Mesendoderm (in vitro differentiated cells): ENCODE data around the gene SIX5.

Experiments used
- DNase-seq: peaks from one replicate; pipeline ENCODE4 v3.0.0; 2013
- H2AK5ac ChIP-seq: 2 replicates; pipeline ENCODE4 v1.6.1; 2013; ENCODE audit warnings: low read length, inconsistent platforms
- H2BK120ac ChIP-seq: 2 replicates; pipeline ENCODE4 v1.6.1; 2013; ENCODE audit warnings: low read depth, mild to moderate bottlenecking, low read length, moderate library complexity, mixed read lengths
- H2BK15ac ChIP-seq: replicated peaks from 2 replicates; pipeline ENCODE4 v1.6.1; 2013; ENCODE audit warnings: low read depth, mild to moderate bottlenecking, moderate library complexity
- H2BK5ac ChIP-seq: 2 replicates; pipeline ENCODE4 v1.6.1; 2013; ENCODE audit warnings: low read length, inconsistent platforms
- H3K18ac ChIP-seq: 2 replicates; pipeline ENCODE4 v1.6.1; 2013; ENCODE audit warnings: mild to moderate bottlenecking, low read length, mixed read lengths
- H3K23ac ChIP-seq: one replicate; pipeline ENCODE4 v1.6.1; 2013; ENCODE audit warnings: low read length
- H3K27ac ChIP-seq: 2 replicates; pipeline ENCODE4 v1.5.1; 2013; ENCODE audit warnings: low read depth, mild to moderate bottlenecking, inconsistent platforms, low read length, moderate library complexity
- H3K27me3 ChIP-seq: 2 replicates; pipeline ENCODE4 v1.6.1; 2013; ENCODE audit warnings: low read length, control low read depth, mild to moderate bottlenecking, inconsistent platforms; ENCODE audit not compliant: insufficient read depth, poor library complexity
- H3K36me3 ChIP-seq: 2 replicates; pipeline ENCODE4 v1.6.1; 2013; ENCODE audit warnings: low read length, inconsistent platforms; ENCODE audit not compliant: control insufficient read depth, insufficient read depth
- H3K4ac ChIP-seq: one replicate; pipeline ENCODE4 v1.6.1; 2013; ENCODE audit warnings: low read depth, mild to moderate bottlenecking, low read length, moderate library complexity
- H3K4me1 ChIP-seq: 2 replicates; pipeline ENCODE4 v1.6.1; 2013; ENCODE audit warnings: low read depth, low read length, inconsistent platforms; ENCODE audit not compliant: control insufficient read depth
- H3K4me2 ChIP-seq: 2 replicates; pipeline ENCODE4 v1.6.1; 2013; ENCODE audit warnings: low read length
- H3K4me3 ChIP-seq: 2 replicates; pipeline ENCODE4 v1.5.1; 2013; ENCODE audit warnings: mild to moderate bottlenecking, low read length
- H3K56ac ChIP-seq: one replicate; pipeline ENCODE4 v1.6.1; 2013; ENCODE audit warnings: low read length
- H3K79me1 ChIP-seq: 2 replicates; pipeline ENCODE4 v1.6.1; 2013; ENCODE audit warnings: low read length, inconsistent platforms
- H3K79me2 ChIP-seq: 2 replicates; pipeline ENCODE4 v1.6.1; 2013; ENCODE audit warnings: mild to moderate bottlenecking, low read length; ENCODE audit not compliant: control insufficient read depth, insufficient read depth
- H3K9ac ChIP-seq: 2 replicates; pipeline ENCODE4 v1.6.1; 2013; ENCODE audit warnings: low read length, inconsistent platforms
- H4K5ac ChIP-seq: one replicate; pipeline ENCODE4 v1.6.1; 2013; ENCODE audit warnings: low read length
- H4K8ac ChIP-seq: one replicate; pipeline ENCODE4 v1.6.1; 2013; ENCODE audit warnings: low read depth, mild to moderate bottlenecking, control low read depth, low read length, moderate library complexity
- WGBS: extraction: QIAGEN DNeasy Blood & Tissue Kit; methylation state at CpG from one replicate; pipeline ENCODE4 v1.1.7; 2013; ENCODE audit warnings: low lambda C conversion rate, missing lambda C conversion rate; ENCODE audit not compliant: insufficient coverage; ENCODE audit errors: extremely low coverage; 5-methylcytosine and 5-hydroxymethylcytosine counted together

The SIX5 gene

DNA sequence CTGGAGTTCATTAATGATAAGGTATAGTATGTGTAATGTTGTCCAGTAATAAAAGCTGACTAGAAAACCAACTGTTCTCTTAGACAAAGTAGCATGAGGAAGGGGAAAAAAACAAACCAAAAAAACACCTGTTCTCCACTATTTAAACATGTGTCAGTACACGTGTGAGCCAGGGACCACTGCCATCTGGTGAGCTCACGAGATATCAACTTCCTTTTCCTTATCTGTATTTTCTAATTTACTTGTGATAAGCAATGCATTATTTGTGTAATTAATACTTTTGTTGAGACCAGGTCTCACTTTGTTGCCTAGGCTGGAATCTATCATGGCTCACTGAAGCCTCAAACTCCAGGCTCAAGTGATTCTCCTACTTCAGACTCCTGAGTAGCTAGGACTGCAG lies 4.3 kb upstream of the SIX5 start:
- no peak overlapping the region for H3K9ac ChIP-seq
- no peak overlapping the region for H4K5ac ChIP-seq
- no peaks in the 10 kb centered on the region for H3K4me1 ChIP-seq
- no peak overlapping the region for H3K4me3 ChIP-seq
- H2BK15ac ChIP-seq, result no peak overlapping the region
- H3K27me3 ChIP-seq, result no peaks in the 10 kb centered on the region
- H3K56ac ChIP-seq, result no peak overlapping the region
- no peaks in the 10 kb centered on the region for H3K79me1 ChIP-seq
- WGBS, result no CpG with 5 or more reads among the region's 2 CpGs
- no peak overlapping the region for H3K23ac ChIP-seq
- H2BK5ac ChIP-seq, result no peak overlapping the region
- no peak overlapping the region for H3K4me2 ChIP-seq
- H3K79me2 ChIP-seq, result no peaks in the 10 kb centered on the region
- H2AK5ac ChIP-seq, result no peak overlapping the region
- no peak overlapping the region for H2BK120ac ChIP-seq
- H3K36me3 ChIP-seq, result no peaks in the 10 kb centered on the region
- no peak overlapping the region for H3K18ac ChIP-seq
- no peak overlapping the region for H4K8ac ChIP-seq
- no peak overlapping the region for H3K4ac ChIP-seq
- no peak overlapping the region for H3K27ac ChIP-seq
- DNase-seq, result no peak

DNA sequence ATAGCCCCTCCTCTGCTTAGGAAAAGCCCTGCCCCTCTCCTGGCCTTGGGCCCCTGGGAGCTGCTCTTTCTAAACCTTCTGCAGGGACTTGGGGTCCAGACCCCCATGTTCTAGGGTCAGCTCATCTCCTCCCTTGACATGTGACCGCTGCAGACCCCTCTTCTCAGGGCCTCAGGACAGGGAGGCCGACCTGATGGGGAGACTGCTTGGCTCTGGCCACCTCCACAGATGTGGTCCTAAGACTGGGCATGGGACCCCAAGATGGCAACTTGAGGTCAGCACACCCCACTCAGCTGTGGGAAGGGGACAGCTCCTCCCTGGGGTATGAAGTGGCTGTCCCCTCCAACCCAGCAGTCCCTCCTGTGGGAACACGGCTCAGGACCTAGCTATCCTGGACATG lies 3.9 kb upstream of the SIX5 start:
- Histone ChIP-seq H2AK5ac (no peak overlapping the region), H3K4me3 (no peak overlapping the region), H4K5ac (no peak overlapping the region), H3K36me3 (no peaks in the 10 kb centered on the region), H3K56ac (no peak overlapping the region), H3K18ac (no peak overlapping the region), H3K27ac (no peak overlapping the region), H3K4me2 (no peak overlapping the region), H3K9ac (no peak overlapping the region), H3K23ac (no peak overlapping the region), H4K8ac (no peak overlapping the region), H3K79me1 (no peaks in the 10 kb centered on the region), H3K79me2 (no peaks in the 10 kb centered on the region), H2BK120ac (no peak overlapping the region), H3K4ac (no peak overlapping the region), H3K27me3 (no peaks in the 10 kb centered on the region), H3K4me1 (no peaks in the 10 kb centered on the region), H2BK5ac (no peak overlapping the region), H2BK15ac (no peak overlapping the region)
- no peak for DNase-seq
- no CpG with 5 or more reads among the region's 3 CpGs for WGBS

DNA sequence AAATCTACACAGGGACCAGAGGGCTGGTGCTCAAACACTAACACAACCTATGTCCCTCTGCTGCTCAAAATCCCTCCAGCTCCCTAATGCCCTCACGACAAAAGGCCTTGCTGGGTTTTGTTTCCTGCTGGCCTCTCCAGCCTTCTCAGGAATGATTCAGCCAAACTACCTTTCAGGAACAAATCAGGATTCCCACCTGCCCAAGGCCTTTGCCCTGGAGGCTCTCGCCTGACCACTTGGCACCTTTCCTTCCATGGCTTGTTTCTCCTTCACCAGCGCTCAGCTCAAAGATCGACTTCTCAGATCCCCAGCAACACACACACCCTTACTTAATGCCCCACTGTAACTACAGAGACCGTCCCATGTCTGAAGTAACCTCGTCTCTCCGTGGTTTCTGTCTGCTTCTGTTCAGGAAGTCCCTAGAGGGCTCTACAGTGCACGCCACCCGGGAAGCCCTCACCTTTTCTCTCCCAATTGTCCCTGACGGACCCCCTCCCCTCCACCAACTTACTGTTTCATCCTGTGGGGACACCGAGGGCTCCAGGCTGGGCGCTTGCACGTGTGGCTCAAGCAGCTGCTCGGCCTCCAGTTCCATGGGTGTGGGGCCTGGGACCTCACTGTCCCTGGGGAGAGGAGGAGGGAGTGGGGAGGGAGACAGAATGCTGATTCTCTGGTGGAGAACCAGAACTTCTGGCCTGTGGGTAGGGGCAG lies 3.2 kb upstream of the SIX5 start:
- Histone ChIP-seq H4K5ac (no peak overlapping the region), H3K27me3 (no peaks in the 10 kb centered on the region), H3K23ac (no peak overlapping the region), H3K27ac (no peak overlapping the region), H3K4me3 (no peak overlapping the region), H3K56ac (no peak overlapping the region), H4K8ac (no peak overlapping the region), H3K36me3 (no peaks in the 10 kb centered on the region), H3K18ac (no peak overlapping the region), H3K79me1 (no peaks in the 10 kb centered on the region), H2BK120ac (no peak overlapping the region), H3K79me2 (no peaks in the 10 kb centered on the region), H3K4me1 (no peaks in the 10 kb centered on the region), H2BK15ac (no peak overlapping the region), H3K9ac (no peak overlapping the region), H3K4ac (no peak overlapping the region), H3K4me2 (no peak overlapping the region), H2BK5ac (no peak overlapping the region), H2AK5ac (no peak overlapping the region)
- no peak for DNase-seq
- WGBS, result no CpG with 5 or more reads among the region's 14 CpGs

DNA sequence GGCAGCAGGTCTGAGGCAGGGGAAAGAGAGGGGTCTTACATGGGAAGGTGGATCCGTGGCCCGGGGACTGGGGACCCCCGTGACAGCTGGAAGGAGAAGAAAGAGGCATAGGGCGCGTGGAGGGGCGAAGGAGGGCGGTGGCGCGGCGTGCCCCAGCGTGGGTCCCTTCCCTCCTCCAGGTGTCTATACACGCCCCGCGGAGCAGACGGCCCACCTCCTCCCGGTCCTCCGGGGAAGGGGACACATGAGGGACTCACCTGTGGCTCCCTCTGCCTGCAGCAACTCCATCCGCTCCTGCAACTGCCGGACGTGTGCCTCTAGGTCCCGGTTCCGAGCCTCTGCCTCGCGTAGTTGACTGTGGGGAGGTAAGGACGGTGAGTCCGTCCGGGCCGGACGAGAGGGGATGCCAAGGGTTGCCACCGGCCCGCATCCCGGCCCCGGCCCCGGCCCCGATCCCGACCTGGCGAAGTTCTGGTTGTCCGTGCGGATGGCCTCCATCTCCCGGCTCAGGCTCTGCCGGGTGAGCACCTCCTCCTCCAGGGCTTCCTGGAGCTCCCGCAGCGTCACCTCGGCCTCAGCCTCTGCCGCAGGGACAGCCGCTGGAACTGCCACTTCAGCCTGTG lies 2.4 kb upstream of the SIX5 start:
- WGBS, result no CpG with 5 or more reads among the region's 46 CpGs
- Histone ChIP-seq H3K18ac (no peak overlapping the region), H3K79me2 (no peaks in the 10 kb centered on the region), H2BK15ac (no peak overlapping the region), H3K4me1 (peaks cover 3% of the 10 kb centered on the region), H3K79me1 (no peaks in the 10 kb centered on the region), H3K27ac (no peak overlapping the region), H3K23ac (no peak overlapping the region), H3K4me2 (peak overlapping the region; percentile 79), H3K9ac (peak overlapping the region; percentile 69), H4K5ac (no peak overlapping the region), H2BK120ac (no peak overlapping the region), H3K4ac (no peak overlapping the region), H3K56ac (peak overlapping the region; percentile 7), H3K27me3 (no peaks in the 10 kb centered on the region), H3K36me3 (no peaks in the 10 kb centered on the region), H2AK5ac (no peak overlapping the region), H2BK5ac (no peak overlapping the region), H3K4me3 (no peak overlapping the region), H4K8ac (no peak overlapping the region)
- DNase-seq, result no peak

DNA sequence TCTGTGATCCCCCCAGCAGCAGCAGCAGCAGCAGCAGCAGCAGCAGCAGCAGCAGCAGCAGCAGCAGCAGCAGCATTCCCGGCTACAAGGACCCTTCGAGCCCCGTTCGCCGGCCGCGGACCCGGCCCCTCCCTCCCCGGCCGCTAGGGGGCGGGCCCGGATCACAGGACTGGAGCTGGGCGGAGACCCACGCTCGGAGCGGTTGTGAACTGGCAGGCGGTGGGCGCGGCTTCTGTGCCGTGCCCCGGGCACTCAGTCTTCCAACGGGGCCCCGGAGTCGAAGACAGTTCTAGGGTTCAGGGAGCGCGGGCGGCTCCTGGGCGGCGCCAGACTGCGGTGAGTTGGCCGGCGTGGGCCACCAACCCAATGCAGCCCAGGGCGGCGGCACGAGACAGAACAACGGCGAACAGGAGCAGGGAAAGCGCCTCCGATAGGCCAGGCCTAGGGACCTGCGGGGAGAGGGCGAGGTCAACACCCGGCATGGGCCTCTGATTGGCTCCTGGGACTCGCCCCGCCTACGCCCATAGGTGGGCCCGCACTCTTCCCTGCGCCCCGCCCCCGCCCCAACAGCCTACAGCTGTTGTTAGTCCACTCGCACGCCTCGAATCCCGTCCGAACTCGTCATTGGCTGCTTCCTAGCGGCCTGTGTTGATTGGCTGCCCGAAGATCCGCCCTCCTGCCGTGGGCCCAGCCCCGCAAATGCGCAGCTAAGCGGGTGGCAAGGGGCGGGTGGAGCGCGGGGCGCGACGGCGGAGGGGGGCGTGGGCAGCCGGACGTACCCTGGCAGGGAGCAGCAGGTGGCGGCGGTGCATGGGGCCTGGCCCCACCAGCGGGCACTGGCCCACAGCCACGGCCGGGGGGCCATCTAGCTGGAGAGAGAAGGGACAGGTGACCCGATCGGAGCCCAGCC lies 1.4 kb upstream of the SIX5 start:
- no peaks in the 10 kb centered on the region for H3K79me2 ChIP-seq
- no CpG with 5 or more reads among the region's 79 CpGs for WGBS

More for the DNA sequence above, 1.4 kb upstream of the SIX5 start:
- Histone ChIP-seq H3K27ac (peak overlapping the region; percentile 96), H3K56ac (peak overlapping the region; percentile 99), H3K4me1 (peaks cover 4% of the 10 kb centered on the region), H2AK5ac (no peak overlapping the region), H2BK5ac (no peak overlapping the region), H3K9ac (peak overlapping the region; percentile 82), H3K4me3 (peak overlapping the region; percentile 62), H3K23ac (no peak overlapping the region), H2BK120ac (no peak overlapping the region), H3K4me2 (peak overlapping the region; percentile 100), H2BK15ac (no peak overlapping the region), H3K18ac (peak overlapping the region; percentile 25), H3K27me3 (no peaks in the 10 kb centered on the region), H3K36me3 (no peaks in the 10 kb centered on the region), H3K79me1 (no peaks in the 10 kb centered on the region), H3K4ac (peak overlapping the region; percentile 58), H4K8ac (no peak overlapping the region), H4K5ac (no peak overlapping the region)
- DNase-seq, result peak; percentile 99
